ENCODE results near the gene GALNT2.
A peak's percentile ranks its signal among the peaks of the same experiment; 100 is the strongest.

GALNT2 gene

DNA sequence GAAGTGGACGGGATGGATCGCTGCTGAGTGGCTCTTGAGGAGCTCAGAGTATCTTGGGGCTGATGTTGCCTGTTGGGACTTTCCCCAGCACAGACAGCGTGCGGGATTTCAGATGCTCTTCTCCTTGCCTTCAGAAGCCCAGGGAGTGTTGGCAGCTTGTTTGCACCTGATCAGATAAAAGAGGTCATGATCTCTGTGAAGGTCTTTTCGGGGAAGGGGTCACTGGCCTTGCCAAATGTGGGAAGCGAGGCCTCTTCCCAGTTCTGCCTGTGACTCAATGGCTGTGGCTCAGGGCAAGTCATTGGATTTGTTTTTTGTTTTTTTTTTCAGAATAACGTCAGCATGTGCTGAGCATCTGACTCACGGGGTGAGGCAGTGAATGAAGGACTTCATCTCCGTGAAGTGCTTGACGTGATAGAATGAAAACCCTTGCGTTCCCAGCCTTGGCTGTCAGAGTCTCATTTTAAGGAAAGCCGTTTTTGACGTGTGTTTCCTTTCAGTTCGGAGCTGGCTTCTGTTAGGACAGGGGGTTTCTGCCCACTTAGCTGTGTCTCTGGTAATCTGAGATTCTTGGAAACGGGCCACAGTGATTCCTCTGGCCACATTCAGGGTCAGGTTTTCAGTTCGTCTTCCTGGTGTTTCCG is 46.7 kb downstream of the GALNT2 start:
- TF ChIP-seq CTCF (conservative IDR thresholded peaks at IDR 0.05; ENCODE audit: low read depth, low read length), result no peak
- peak overlapping the region; percentile 43 for H3K4me3 ChIP-seq (ENCODE audit: low read depth, low read length)

DNA sequence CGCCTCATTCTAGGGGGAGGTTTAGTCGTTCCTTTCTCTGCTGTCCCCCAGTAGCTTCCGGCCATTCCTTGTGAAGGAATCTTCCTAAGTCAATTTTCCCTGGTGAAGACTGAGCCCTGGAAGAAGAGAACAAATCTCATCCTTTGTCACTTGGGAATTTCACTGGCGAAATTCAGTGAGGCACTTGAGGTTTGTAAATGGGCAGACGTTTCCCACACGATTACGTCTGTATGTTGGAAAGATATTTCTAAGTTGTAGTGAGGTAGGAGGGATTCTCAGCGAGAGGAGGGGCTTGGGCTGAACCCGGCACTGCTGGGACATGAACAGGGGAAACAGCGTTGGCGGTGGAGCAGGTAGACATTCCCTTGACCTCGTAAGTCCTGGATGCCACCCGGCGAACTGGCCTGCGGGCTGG is 47.2 kb downstream of the GALNT2 start:
- no peak for TF ChIP-seq CTCF (conservative IDR thresholded peaks at IDR 0.05; ENCODE audit: low read depth, low read length)
- H3K4me3 ChIP-seq (ENCODE audit: low read depth, low read length), result peak overlapping the region; percentile 43
- DNase-seq (ENCODE audit: low read depth), result peak; percentile 82

More for the DNA sequence above, 46.7 kb downstream of the GALNT2 start:
- peak; percentile 94 for DNase-seq (ENCODE audit: low read depth)

DNA sequence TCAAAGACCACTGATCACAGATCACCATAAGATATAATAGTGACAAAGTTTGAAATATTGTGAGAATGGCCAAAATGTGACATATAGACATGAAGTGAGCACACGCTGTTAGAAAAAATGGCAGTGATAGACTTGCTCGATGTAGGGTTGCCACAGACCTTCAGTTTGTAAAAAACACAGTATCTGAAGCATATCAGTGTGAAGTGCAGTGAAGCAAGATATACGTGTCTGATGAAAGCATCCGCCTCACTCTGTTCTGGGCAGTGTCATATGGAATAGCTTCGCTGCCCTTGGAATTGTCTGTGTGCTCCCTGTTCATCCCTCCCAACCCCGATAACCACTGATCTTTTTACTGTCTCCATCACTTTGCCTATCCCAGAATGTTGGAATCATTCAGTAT is 50.7 kb downstream of the GALNT2 start:
- H3K4me3 ChIP-seq (ENCODE audit: low read depth, low read length), result no peak overlapping the region
- no peak for DNase-seq (ENCODE audit: low read depth)
- TF ChIP-seq CTCF (conservative IDR thresholded peaks at IDR 0.05; ENCODE audit: low read depth, low read length), result no peak

DNA sequence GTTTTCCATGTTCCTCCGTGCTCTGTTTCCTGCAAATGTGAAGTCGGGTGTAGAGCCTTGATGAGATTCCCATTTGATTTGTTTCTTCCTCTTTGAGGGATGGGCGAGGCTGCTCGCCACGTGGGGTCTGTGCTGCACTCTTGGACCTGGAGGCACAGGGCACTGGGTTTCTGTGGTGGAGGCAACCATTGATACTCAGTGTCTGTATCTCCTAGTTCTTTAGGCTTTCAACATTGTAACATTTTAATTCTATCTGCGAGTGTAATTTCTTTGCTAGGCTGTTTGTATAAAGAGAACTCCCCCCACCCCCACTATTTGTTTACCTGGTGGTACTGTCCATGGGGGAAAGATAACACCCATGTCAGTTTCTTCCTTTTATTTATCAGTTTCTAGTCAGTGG is 52.3 kb downstream of the GALNT2 start:
- no peak for TF ChIP-seq CTCF (conservative IDR thresholded peaks at IDR 0.05; ENCODE audit: low read depth, low read length)
- DNase-seq (ENCODE audit: low read depth), result no peak
- H3K4me3 ChIP-seq (ENCODE audit: low read depth, low read length), result no peak overlapping the region

DNA sequence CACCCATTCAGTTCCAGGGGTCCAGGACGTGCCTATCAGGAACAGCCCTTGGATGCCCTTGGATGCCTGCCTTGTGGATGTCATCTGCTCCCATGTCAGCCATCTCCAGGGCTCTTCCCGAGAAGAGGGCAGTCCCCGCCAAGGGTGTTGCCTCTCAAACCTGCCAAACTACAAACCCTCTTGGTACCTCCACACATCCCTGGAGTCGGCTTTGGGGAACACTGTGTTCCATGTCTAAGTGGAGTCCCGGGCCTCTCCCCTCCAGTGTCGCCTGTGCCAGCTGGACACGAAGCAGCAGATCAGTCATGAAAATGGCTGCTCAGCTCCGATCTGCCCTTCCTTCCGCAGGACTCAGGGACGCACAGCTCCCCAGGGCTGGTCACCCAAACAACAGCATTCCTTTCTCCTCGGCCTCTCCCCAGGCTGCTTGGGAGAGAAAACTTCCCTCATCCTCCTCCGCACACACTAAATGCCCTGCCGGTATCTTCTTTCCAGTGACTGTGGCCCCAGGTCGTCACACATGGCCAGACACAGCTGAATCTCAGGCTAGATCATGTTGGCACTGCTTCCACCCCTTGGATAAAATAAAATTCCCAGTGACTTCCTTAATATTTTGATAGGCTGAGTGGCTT is 53.4 kb downstream of the GALNT2 start:
- no peak overlapping the region for H3K4me3 ChIP-seq (ENCODE audit: low read depth, low read length)
- no peak for TF ChIP-seq CTCF (conservative IDR thresholded peaks at IDR 0.05; ENCODE audit: low read depth, low read length)
- no peak for DNase-seq (ENCODE audit: low read depth)

DNA sequence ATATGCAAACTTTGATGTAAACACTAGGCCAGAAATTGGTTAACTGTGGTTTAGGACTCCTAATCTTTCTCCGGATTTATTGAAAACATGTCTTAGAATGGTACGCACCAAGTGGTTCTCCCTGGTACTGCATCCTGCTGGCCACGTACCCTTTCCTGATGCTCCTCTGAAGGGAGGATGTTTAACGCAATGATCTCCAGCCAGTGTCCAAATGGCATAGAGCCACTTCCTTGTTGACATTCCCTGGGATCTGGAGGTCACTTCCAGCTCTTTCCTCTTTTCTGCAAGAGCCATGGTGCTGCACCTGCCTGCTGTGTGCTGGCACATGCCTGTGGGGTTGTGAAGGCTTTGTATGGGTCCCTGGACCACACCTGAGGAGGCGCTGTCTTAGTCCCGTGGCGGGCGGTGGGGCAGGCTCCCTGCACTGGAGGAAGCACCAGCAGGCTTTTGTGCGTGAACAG is 53.9 kb downstream of the GALNT2 start:
- DNase-seq (ENCODE audit: low read depth), result peak; percentile 57
- peak; percentile 71 for TF ChIP-seq CTCF (conservative IDR thresholded peaks at IDR 0.05; ENCODE audit: low read depth, low read length)
- H3K4me3 ChIP-seq (ENCODE audit: low read depth, low read length), result no peak overlapping the region

DNA sequence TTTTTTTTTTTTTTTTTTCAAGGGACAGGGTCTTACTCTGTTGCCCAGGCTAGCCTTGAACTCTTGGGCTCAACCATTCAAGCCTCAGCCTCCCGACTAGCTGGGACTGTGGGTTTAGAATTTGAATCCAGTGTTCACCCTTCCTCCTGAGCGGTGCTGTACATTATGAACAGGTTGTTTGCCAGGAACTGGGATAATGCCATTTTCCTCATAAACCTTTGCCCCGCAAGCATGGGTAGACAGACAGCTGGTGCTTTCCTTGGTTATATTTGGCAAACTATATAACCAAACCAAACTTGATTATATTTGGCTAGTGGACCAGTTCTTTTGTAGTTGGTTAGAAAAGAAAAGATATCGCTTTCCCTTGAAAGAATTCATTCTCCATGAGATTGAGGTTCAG is 54.9 kb downstream of the GALNT2 start:
- no peak for DNase-seq (ENCODE audit: low read depth)
- H3K4me3 ChIP-seq (ENCODE audit: low read depth, low read length), result no peak overlapping the region
- no peak for TF ChIP-seq CTCF (conservative IDR thresholded peaks at IDR 0.05; ENCODE audit: low read depth, low read length)
